DMS79 (cell line): Measurements from ENCODE around the gene TBX4.

Source experiments
- DNase-seq: peaks from one replicate; lab custom pipeline; 2025; lab: John Stamatoyannopoulos, UW

The TBX4 gene

DNA sequence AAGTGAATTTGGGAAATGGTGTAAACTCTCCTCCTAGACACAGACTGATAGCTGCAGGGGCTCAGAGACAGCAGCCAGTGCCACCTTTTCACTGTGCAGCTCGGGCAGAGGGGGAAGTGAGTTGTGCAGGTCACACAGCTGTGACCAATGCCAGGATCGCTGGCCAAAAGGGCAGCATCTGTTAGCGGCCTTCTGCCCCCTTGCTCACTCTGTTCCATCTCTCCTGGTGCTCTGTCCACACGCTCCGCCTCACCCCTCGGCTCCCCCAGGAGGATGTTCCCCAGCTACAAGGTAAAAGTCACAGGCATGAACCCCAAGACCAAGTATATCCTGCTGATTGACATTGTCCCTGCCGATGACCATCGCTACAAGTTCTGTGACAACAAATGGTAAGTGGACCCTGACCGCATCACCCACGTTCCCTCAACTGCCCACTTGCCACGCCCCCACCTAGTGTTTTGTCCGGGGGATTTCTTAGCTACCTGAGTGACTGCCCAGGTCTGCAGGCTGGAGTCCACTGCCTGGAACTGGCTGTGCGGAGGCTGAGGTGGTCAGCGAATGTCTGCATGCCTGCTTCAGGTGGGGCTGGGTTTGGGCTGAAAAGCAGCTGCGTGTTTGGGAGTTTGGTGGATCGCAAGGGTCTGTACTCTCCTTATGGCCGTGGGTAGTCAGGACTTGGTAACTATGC, 13.5 kb downstream of the TBX4 start:
- no peak for DNase-seq

DNA sequence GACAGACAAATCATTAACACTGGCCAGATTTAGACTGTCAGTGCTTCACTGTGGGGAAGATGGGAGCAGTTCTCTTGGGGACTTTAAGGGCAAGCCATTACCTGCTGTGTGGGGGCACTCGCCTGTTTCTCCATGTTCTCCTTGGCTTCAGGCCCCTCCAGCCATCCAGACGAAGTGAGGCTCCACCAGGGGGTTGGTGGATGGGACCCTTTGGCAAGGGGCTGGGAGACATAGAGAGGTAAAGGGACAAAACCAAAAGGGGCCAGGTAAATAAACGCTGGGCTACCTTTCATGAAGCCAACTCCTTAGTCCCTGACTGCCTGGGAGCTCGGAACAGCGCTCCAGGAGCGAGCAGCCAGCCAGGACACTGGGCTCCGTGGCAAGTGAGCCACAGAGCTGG, 14.0 kb downstream of the TBX4 start:
- no peak for DNase-seq

DNA sequence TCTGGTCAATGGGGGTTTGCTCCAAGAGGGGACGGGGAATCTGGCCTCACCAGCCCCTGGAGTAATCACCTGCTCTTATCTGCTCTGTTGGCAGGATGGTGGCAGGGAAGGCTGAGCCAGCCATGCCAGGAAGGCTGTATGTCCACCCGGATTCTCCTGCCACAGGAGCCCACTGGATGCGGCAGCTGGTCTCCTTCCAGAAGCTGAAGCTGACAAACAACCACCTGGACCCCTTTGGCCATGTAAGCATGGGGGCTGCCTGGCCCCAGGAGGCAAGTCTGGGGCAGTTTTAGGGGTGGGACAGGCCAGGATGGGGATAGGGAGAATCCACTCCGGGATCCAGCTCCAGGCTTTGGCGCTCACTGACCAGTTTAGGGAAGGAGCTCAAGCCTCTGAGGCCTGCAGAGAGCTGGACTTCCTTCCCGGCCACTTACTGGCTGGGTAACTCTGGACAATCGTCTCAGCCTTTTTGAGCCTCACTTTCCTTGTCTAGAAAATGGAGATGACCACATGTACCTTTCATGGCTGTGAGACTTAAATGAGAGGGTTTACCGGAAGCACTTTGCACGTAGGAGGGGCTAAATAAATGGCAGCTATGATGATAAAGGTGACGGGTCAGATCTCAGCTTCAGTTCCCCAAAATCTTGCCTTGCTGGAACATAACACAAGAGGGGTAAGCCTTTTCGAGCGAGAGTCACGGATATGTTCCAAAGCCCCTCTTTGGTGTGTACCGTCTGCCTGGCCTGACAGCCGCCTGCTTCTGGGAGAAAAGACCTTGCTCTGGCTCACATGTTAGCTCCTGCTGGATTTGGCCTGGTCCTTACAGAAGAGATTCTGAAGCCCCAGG, 15.4 kb downstream of the TBX4 start:
- DNase-seq = no peak

DNA sequence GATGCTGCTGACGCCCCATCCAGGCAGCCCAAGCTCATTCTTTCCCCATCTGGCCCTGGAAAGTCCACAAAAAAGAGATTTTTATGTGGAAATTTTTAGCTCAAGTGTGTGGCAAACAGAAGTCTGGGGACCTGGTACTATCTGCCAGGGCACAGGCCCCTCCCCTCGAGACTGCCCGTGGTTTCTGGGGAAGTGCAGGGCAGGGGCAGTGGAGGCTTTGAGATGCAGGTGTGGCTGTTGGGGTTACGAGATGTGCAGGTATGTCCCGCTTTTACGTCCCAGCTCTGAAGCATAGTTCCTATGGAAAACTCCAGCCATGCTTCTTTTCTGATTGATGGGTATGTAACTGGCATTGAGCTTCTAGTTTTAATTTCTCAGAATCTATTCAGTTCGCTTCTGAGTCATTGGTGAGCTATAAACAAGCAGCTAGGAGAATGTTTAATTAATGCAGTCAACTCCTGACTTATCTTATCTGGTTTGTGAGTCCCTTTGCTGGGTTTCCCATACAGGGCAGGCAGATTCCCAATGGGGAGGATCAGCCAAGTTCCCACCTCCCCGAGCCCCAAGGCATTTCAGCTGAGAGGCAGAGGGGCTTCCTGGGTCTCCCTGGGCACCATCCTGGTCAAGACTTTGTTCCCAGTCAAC, 16.2 kb downstream of the TBX4 start:
- no peak for DNase-seq

- no peak for DNase-seq
These were observed 17.3 kb downstream of the TBX4 start for GRCh38 chr17:61469474-61469873.

GRCh38 chr17:61469949-61470348, 17.7 kb downstream of the TBX4 start:
- DNase-seq = no peak

GRCh38 chr17:61470530-61471136, 18.4 kb downstream of the TBX4 start:
- DNase-seq = no peak

- no peak for DNase-seq
These were observed 22.2 kb downstream of the TBX4 start for GRCh38 chr17:61474235-61474927.

DNA sequence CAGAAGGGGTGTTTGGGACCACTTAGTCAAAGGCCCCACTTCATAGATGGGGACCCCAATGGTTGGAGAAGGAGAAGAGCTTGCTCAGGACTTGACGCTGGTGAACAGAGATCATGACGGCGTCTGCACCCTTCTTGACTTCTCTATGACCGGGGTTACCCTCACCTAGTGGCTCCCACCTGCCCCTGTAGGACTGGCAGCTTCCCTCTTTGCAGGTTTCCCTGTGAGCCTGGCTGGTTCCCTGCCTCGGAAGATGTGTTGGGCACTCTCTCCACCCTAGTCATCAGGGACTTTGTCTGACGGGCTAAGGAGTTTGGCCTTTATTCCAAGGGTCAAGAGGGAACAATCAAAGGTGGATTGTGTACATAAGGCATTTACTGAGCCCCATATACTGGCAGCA, 22.7 kb downstream of the TBX4 start:
- no peak for DNase-seq

- DNase-seq = no peak
These were observed 23.5 kb downstream of the TBX4 start for GRCh38 chr17:61475726-61476125.

DNA sequence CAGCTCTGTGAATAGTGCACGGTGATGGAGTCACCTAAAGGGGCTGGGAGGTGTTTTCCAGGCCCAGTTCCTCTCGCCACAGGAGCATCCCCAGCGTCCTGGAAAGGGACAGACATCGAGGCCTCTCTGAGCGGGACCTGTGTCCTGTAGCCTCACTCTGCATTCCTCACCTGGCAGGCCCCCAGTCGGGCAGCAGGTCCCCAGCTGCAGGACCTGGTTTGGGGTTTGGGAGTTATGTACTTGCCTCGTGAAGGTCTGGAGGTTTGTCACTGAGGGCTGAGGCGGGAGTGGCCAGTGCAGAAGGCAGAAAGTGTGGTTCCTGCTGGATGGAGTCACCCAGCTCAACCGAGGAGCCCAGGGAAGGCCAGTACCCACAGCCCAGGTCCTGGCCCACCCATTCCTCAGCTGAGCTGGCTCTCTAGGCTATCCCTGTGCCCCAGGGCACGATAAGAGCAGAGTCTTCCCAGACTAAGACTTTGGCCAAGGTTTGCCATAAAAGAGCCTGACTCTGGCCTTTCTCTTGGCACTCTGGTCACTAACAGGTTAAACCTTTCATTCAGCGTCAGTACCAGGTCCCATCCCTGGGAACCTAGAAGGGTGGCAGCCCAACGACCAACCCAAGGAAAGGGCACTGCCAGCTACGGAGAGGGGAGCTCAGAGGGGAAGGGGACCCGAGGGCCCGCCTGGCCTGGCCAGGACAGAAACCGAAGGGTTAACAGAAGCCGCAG, 24.4 kb downstream of the TBX4 start:
- DNase-seq = no peak

DNA sequence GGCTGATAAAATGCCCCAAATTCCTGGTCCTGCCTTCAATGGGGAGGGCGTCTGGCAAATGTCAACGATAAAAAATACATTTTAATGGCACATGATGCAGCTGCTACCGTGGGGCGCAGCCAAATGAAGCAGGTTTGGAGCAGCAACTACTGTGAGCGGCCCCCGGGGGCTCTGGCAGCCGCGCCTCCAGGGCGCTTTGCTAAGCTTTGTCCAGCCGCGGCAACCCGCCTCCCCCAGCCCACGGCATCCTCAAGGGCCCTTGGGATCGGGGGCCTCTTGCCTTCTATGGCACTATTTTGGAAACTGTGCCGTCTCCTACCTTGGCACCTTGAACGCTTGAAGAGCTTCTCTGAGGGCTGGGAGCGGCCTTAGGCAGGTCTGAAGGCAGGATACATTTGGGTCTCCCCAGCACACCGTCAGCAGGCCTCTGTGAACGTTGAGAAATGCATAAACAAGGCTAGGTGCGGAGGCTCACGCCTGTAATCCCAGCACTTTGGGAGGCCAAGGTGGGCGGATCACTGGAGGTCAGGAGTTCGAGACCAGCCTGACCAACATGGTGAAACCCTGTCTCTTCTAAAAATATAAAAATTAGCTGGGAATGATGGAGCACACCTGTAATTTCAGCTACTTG, 25.1 kb downstream of the TBX4 start:
- no peak for DNase-seq

DNA sequence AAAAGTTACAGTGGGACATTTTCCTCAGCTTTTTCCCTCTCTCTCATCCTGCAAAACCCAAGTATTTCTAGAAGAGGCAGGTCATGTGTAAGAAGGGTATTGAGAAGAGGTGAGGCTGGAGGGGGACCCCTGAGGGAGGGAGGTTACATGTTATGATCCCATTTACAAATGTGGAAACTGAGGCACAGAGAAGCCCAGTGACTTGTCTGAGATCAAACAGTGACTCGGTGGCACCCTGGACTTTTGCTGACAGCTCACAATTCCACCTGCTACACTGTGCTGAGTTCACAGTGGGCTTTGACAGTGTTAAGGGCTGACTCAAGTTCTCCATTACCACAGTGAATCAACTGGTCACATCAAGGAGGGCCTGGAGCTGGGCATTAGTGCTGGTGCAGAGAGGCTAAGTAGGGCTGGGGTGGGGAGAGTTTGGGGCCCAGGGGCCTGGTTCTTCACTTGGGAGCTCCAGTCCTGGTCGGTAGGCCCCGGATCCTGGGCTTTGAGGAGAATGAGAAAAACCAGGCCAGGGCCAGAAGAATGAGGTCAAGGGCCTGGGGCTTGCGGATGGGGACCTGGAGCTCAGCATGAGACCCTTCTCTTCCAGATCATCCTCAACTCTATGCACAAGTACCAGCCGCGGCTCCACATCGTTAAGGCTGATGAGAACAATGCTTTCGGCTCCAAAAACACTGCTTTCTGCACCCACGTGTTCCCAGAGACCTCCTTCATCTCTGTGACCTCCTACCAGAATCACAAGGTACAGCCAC, 26.0 kb downstream of the TBX4 start:
- DNase-seq = no peak

DNA sequence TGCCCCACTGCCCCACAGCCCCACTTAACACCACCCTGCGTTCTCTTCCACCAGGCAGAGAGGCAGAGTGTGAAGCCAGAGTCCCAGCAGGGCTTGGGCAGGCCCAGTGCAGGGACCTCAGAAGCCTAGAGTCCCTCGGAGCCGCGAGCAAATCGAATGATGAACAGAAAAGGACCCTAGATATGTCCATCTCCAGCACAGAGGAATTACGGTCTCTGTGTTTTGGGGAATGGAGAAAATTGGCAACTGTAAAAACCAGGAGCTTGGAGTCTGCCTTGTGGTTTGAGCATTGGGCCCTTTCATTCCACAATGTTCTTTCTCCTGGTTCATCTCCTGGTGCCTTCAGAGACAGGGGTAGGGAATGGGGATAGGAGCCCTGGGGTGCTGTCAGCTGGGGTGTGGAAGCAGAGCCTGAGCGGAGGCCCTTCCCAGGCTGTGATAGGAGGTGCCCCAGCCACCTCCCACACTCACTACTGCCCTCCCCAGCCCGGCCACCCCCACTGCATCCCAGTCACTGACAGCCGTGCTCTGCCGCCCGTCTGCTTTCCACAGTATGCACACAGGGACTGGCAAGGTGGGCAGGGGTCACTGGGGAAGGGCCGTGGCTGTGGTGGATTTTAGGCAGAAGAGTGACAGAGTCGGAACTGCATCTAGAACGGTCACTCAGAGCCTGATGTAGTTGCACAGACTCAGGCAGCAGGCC, 26.7 kb downstream of the TBX4 start:
- DNase-seq = no peak

DNA sequence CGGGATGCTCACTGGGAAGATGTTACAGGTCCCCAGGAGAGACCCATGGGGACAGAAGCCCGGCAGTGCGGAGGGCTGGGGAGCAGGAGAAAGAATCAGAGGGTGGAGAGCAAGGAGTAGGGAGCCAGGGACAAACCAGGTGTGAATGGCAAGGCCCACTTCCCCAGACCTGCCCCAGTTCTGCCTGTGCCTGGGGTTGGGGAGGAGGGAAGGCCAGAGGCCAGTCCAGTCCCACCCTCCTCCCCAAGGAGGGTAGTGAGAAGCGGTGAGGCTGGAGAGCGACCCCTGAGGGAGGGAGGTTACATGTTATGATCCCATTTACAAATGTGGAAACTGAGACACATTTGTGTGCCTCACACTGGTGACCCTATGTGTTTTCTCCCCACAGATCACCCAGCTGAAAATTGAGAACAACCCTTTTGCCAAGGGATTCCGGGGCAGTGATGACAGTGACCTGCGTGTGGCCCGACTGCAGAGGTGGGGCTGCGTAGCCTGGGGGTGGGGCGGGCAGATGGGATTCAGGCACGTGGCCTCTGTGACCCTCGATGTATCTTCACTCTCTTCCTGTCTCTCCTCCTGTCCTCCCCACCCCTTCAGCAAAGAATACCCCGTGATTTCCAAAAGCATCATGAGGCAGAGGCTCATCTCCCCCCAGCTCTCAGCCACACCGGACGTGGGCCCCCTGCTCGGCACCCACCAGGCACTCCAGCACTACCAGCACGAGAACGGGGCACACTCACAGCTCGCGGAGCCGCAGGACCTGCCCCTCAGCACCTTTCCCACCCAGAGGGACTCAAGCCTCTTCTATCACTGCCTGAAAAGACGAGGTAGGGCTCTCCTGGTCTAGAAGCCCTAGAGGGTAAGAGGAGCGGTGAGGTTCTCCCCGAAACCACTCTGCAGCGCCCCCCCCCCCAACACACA, 27.5 kb downstream of the TBX4 start:
- DNase-seq = no peak

DNA sequence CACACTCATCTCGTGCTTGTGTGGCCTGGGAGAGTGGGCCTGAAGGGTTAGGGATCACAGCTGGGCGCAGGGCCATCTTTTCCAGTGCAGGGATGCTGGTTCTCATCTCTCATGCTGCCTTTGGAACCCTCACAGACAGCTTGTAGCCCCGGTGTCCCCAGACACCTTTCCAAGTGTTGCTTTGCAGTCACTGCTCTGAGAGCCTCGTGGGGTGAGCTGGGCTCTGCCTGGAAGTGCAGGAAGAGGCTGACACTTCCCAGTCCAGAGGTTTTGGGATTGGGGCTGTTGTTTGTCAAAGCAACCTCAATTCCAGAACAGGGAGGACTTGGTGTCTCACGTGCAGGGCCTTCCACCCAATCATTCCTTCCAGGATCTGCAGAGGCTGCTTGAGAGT, 28.2 kb downstream of the TBX4 start:
- no peak for DNase-seq

- no peak for DNase-seq
These were observed 29.2 kb downstream of the TBX4 start for GRCh38 chr17:61481421-61481820.

DNA sequence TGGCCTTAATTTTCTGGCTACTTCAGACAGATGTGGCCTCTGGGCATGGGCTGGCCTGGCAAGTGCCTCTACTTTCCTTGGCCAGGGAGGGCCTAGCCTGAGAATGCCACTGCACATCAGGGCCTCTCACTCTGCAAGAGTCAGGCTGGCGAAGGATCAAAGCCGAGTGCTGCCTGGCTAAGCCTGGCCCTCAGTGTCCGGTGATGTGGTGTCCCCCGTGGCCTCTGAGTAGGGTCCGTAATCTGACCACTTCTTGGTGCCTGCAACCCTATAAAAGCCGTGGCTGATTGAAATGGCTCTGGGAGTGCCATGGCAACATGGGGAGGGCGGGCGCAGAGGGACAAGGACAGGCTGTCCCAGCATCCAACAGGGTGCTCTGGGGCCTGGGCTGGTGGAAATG, 30.2 kb downstream of the TBX4 start:
- DNase-seq = no peak

- no peak for DNase-seq
These were observed 31.5 kb downstream of the TBX4 start for GRCh38 chr17:61483778-61484116.
